WTC11 (cell line): ENCODE measurements around the gene IFNA5. TPM values are rescaled to one million over a fixed set of nuclear protein-coding genes. Genes with fewer than 3 reads are reported as not detected.

Experiments used
- ATAC-seq: fragments of 200-7000 bp; cut with Tn5 transposase; 2 replicates; pipeline ENCODE4 v1.10.0; 2021; ENCODE audit warnings: mild to moderate bottlenecking, moderate library complexity
- CTCF ChIA-PET: fragments of 300-600 bp; sonication (Branson Sonifier 250); formaldehyde crosslinking; loops from one replicate; lab custom pipeline; 2021; ENCODE audit warnings: antibody characterized with exemption; lab: Charles Lee
- POLR2A ChIA-PET: fragments of 350-600 bp; sonication (Branson Sonifier 250); formaldehyde crosslinking; loops from one replicate; lab custom pipeline; 2021; ENCODE audit warnings: antibody characterized with exemption; lab: Charles Lee
- DNase-seq: peaks from one replicate; pipeline ENCODE4 v3.0.0; 2021; ENCODE audit warnings: low spot score
- H3K27ac Mint-ChIP-seq: 2 replicates; pipeline ENCODE4 v1.8.0; 2021; ENCODE audit warnings: mixed read lengths
- H3K27me3 Mint-ChIP-seq: 2 replicates; pipeline ENCODE4 v1.8.0; 2021; ENCODE audit warnings: low read depth, mild to moderate bottlenecking, moderate library complexity, mixed read lengths
- H3K36me3 Mint-ChIP-seq: 2 replicates; pipeline ENCODE4 v1.8.0; 2021; ENCODE audit warnings: mixed read lengths
- H3K4me1 Mint-ChIP-seq: 2 replicates; pipeline ENCODE4 v1.8.0; 2022; ENCODE audit warnings: mixed read lengths
- H3K4me3 Mint-ChIP-seq: 2 replicates; pipeline ENCODE4 v1.8.0; 2021; ENCODE audit warnings: mild to moderate bottlenecking, moderate library complexity, mixed read lengths
- H3K9me3 Mint-ChIP-seq: 2 replicates; pipeline ENCODE4 v1.8.0; 2021; ENCODE audit warnings: mixed read lengths
- ATF1 ChIP-seq: sonication (generic); formaldehyde crosslinking; IDR thresholded peaks from 2 replicates; pipeline ENCODE4 v1.8.1; 2023; ENCODE audit warnings: mild to moderate bottlenecking, moderate library complexity, missing genetic modification reagents
- FOXP1 ChIP-seq: sonication (generic); formaldehyde crosslinking; IDR thresholded peaks from 2 replicates; pipeline ENCODE4 v1.8.0; 2022; ENCODE audit warnings: missing genetic modification reagents, mild to moderate bottlenecking, moderate library complexity, borderline replicate concordance
- JAZF1 ChIP-seq: fragments of 250-450 bp; sonication (Bioruptor Pico); IDR thresholded peaks from 2 replicates; pipeline ENCODE4 v1.9.0; 2021; ENCODE audit warnings: moderate library complexity, mild to moderate bottlenecking, inconsistent platforms
- MXD4 ChIP-seq: fragments of 250-450 bp; sonication (Bioruptor Pico); IDR thresholded peaks from 2 replicates; pipeline ENCODE4 v1.8.0; 2021; ENCODE audit warnings: mild to moderate bottlenecking, moderate library complexity, borderline replicate concordance
- NR1H2 ChIP-seq: sonication (generic); formaldehyde crosslinking; IDR thresholded peaks from 2 replicates; pipeline ENCODE4 v1.9.0; 2021; ENCODE audit warnings: mild to moderate bottlenecking, moderate library complexity, missing genetic modification reagents
- RELA ChIP-seq: sonication (generic); formaldehyde crosslinking; IDR thresholded peaks from 2 replicates; pipeline ENCODE4 v1.8.1; 2022; ENCODE audit warnings: missing genetic modification reagents, mild to moderate bottlenecking, borderline replicate concordance
- RORB ChIP-seq: fragments of 250-450 bp; sonication (Bioruptor Pico); IDR thresholded peaks from 2 replicates; pipeline ENCODE4 v1.9.0; 2021; ENCODE audit warnings: mild to moderate bottlenecking
- SOX15 ChIP-seq: fragments of 250-450 bp; sonication (Bioruptor Pico); IDR thresholded peaks from 2 replicates; pipeline ENCODE4 v1.9.0; 2021; ENCODE audit warnings: mild to moderate bottlenecking
- ZNF219 ChIP-seq: sonication (generic); formaldehyde crosslinking; IDR thresholded peaks from 2 replicates; pipeline ENCODE4 v1.8.0; 2023; ENCODE audit warnings: missing genetic modification reagents, mild to moderate bottlenecking, borderline replicate concordance
- total RNA-seq: library from RNA; stranded (reverse); gene quantifications from 3 replicates; pipeline ENCODE4 v1.2.3, GENCODE V29; 2021
- TF ChIP-seq, protein P1 (sequence below): sonication (generic); formaldehyde crosslinking; IDR thresholded peaks from 2 replicates; pipeline ENCODE4 v1.8.0; 2022; ENCODE audit warnings: mild to moderate bottlenecking, missing genetic modification reagents
- TF ChIP-seq, protein P2 (sequence below): sonication (generic); formaldehyde crosslinking; IDR thresholded peaks from 2 replicates; pipeline ENCODE4 v1.8.1; 2023; ENCODE audit warnings: mild to moderate bottlenecking, missing genetic modification reagents, borderline replicate concordance
- TF ChIP-seq, protein P3 (sequence below): sonication (generic); formaldehyde crosslinking; IDR thresholded peaks from 2 replicates; pipeline ENCODE4 v1.8.0; 2023; ENCODE audit warnings: missing genetic modification reagents
- TF ChIP-seq, protein P4 (sequence below): sonication (generic); formaldehyde crosslinking; IDR thresholded peaks from 2 replicates; pipeline ENCODE4 v1.8.0; 2022; ENCODE audit warnings: mild to moderate bottlenecking, missing genetic modification reagents
- TF ChIP-seq, protein P5 (sequence below): sonication (generic); formaldehyde crosslinking; IDR thresholded peaks from 2 replicates; pipeline ENCODE4 v1.8.0; 2023; ENCODE audit warnings: mild to moderate bottlenecking, missing genetic modification reagents
- TF ChIP-seq, protein P6 (sequence below): sonication (generic); formaldehyde crosslinking; IDR thresholded peaks from 2 replicates; pipeline ENCODE4 v1.8.1; 2023; ENCODE audit warnings: mild to moderate bottlenecking, missing genetic modification reagents
- TF ChIP-seq, protein P7 (sequence below): sonication (generic); formaldehyde crosslinking; IDR thresholded peaks from 2 replicates; pipeline ENCODE4 v1.8.1; 2022; ENCODE audit warnings: low read depth, mild to moderate bottlenecking, moderate library complexity, missing genetic modification reagents, borderline replicate concordance

The IFNA5 gene
- total RNA-seq, 1 experiment from 2014 or later: not detected

DNA sequence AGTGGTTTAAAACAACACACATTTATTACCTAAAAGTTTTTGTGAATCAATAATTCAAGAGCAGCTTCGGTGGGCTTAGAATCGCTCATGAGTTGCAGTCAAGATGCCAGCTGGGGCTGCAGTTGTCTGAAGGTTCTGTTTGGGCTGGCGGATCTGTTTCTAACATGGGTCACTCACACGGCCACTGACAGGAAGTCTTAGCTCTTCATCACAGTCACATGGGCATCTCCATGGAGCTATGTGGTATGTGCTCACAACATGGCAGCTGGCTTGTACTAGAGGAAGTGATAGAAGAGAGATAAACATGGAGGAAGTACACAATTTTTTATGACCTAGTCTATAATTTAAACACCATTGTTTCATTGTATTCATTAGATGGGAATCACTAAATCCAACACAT, 18.9 kb upstream of the IFNA5 start:
- no peaks in the 10 kb centered on the region for H3K4me1 Mint-ChIP-seq
- TF ChIP-seq FOXP1 (CRISPR knock-in tag): no peak
- TF ChIP-seq, protein P1, sequence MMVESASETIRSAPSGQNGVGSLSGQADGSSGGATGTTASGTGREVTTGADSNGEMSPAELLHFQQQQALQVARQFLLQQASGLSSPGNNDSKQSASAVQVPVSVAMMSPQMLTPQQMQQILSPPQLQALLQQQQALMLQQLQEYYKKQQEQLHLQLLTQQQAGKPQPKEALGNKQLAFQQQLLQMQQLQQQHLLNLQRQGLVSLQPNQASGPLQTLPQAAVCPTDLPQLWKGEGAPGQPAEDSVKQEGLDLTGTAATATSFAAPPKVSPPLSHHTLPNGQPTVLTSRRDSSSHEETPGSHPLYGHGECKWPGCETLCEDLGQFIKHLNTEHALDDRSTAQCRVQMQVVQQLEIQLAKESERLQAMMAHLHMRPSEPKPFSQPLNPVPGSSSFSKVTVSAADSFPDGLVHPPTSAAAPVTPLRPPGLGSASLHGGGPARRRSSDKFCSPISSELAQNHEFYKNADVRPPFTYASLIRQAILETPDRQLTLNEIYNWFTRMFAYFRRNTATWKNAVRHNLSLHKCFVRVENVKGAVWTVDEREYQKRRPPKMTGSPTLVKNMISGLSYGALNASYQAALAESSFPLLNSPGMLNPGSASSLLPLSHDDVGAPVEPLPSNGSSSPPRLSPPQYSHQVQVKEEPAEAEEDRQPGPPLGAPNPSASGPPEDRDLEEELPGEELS (CRISPR knock-in tag): no peak
- TF ChIP-seq, protein P2, sequence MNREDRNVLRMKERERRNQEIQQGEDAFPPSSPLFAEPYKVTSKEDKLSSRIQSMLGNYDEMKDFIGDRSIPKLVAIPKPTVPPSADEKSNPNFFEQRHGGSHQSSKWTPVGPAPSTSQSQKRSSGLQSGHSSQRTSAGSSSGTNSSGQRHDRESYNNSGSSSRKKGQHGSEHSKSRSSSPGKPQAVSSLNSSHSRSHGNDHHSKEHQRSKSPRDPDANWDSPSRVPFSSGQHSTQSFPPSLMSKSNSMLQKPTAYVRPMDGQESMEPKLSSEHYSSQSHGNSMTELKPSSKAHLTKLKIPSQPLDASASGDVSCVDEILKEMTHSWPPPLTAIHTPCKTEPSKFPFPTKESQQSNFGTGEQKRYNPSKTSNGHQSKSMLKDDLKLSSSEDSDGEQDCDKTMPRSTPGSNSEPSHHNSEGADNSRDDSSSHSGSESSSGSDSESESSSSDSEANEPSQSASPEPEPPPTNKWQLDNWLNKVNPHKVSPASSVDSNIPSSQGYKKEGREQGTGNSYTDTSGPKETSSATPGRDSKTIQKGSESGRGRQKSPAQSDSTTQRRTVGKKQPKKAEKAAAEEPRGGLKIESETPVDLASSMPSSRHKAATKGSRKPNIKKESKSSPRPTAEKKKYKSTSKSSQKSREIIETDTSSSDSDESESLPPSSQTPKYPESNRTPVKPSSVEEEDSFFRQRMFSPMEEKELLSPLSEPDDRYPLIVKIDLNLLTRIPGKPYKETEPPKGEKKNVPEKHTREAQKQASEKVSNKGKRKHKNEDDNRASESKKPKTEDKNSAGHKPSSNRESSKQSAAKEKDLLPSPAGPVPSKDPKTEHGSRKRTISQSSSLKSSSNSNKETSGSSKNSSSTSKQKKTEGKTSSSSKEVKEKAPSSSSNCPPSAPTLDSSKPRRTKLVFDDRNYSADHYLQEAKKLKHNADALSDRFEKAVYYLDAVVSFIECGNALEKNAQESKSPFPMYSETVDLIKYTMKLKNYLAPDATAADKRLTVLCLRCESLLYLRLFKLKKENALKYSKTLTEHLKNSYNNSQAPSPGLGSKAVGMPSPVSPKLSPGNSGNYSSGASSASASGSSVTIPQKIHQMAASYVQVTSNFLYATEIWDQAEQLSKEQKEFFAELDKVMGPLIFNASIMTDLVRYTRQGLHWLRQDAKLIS (CRISPR knock-in tag): no peak
- no peak for TF ChIP-seq SOX15
- TF ChIP-seq, protein P3, sequence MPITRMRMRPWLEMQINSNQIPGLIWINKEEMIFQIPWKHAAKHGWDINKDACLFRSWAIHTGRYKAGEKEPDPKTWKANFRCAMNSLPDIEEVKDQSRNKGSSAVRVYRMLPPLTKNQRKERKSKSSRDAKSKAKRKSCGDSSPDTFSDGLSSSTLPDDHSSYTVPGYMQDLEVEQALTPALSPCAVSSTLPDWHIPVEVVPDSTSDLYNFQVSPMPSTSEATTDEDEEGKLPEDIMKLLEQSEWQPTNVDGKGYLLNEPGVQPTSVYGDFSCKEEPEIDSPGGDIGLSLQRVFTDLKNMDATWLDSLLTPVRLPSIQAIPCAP (CRISPR knock-in tag): no peak
- TF ChIP-seq ZNF219 (CRISPR knock-in tag): no peak
- TF ChIP-seq, protein P4, sequence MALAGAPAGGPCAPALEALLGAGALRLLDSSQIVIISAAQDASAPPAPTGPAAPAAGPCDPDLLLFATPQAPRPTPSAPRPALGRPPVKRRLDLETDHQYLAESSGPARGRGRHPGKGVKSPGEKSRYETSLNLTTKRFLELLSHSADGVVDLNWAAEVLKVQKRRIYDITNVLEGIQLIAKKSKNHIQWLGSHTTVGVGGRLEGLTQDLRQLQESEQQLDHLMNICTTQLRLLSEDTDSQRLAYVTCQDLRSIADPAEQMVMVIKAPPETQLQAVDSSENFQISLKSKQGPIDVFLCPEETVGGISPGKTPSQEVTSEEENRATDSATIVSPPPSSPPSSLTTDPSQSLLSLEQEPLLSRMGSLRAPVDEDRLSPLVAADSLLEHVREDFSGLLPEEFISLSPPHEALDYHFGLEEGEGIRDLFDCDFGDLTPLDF (CRISPR knock-in tag): no peak
- TF ChIP-seq, protein P5, sequence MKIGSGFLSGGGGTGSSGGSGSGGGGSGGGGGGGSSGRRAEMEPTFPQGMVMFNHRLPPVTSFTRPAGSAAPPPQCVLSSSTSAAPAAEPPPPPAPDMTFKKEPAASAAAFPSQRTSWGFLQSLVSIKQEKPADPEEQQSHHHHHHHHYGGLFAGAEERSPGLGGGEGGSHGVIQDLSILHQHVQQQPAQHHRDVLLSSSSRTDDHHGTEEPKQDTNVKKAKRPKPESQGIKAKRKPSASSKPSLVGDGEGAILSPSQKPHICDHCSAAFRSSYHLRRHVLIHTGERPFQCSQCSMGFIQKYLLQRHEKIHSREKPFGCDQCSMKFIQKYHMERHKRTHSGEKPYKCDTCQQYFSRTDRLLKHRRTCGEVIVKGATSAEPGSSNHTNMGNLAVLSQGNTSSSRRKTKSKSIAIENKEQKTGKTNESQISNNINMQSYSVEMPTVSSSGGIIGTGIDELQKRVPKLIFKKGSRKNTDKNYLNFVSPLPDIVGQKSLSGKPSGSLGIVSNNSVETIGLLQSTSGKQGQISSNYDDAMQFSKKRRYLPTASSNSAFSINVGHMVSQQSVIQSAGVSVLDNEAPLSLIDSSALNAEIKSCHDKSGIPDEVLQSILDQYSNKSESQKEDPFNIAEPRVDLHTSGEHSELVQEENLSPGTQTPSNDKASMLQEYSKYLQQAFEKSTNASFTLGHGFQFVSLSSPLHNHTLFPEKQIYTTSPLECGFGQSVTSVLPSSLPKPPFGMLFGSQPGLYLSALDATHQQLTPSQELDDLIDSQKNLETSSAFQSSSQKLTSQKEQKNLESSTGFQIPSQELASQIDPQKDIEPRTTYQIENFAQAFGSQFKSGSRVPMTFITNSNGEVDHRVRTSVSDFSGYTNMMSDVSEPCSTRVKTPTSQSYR: no peak
- TF ChIP-seq JAZF1 (CRISPR knock-in tag): no peak
- TF ChIP-seq, protein P6, sequence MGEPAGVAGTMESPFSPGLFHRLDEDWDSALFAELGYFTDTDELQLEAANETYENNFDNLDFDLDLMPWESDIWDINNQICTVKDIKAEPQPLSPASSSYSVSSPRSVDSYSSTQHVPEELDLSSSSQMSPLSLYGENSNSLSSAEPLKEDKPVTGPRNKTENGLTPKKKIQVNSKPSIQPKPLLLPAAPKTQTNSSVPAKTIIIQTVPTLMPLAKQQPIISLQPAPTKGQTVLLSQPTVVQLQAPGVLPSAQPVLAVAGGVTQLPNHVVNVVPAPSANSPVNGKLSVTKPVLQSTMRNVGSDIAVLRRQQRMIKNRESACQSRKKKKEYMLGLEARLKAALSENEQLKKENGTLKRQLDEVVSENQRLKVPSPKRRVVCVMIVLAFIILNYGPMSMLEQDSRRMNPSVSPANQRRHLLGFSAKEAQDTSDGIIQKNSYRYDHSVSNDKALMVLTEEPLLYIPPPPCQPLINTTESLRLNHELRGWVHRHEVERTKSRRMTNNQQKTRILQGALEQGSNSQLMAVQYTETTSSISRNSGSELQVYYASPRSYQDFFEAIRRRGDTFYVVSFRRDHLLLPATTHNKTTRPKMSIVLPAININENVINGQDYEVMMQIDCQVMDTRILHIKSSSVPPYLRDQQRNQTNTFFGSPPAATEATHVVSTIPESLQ (CRISPR knock-in tag): no peak
- H3K36me3 Mint-ChIP-seq: no peaks in the 10 kb centered on the region
- no peak overlapping the region for H3K4me3 Mint-ChIP-seq
- DNase-seq: no peak
- H3K27ac Mint-ChIP-seq: no peak overlapping the region
- ATAC-seq: no peak
- CTCF ChIA-PET: interaction anchor here (1.0 to 1.6 kb wide), 2 partner anchors 68 to 131 kb away, joined by 4 to 5 read pairs; no protein-coding TSS in a partner anchor
- POLR2A ChIA-PET: no interaction called here
- no peaks in the 10 kb centered on the region for H3K9me3 Mint-ChIP-seq
- H3K27me3 Mint-ChIP-seq: no peaks in the 10 kb centered on the region

DNA sequence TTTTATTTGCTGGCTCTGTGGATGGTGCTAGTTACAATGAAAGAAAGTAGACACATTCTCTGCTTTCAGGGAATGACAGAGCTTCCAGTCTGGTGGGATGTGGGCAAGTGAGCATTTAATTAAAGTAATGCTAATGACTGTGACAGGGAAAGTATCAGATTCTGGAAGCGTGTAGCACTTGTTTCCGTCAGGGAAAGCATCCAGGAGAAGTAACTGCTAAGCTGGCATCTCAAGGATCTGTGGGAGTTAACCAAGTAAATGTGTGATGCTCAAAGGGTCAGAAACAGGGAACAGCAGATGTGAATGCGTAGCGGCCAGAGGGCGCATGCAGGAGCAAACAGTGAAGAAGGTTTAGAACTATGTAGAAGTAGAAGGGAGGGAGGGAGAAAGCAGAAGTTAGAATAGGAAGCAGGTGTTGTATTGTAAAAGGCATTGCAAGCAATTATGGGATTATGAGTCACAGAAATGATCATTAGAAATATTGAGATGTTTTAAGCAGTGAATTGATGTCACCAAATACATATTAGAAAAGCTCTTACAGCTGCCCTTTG, 17.9 kb upstream of the IFNA5 start:
- ATAC-seq: no peak
- ChIA-PET POLR2A (no interaction called here), CTCF (interaction anchor here (1.0 to 2.2 kb wide), 3 partner anchors 69 to 132 kb away, joined by 4 to 6 read pairs (median 5); no protein-coding TSS in a partner anchor)
- no peaks in the 10 kb centered on the region for H3K9me3 Mint-ChIP-seq
- no peaks in the 10 kb centered on the region for H3K27me3 Mint-ChIP-seq
- H3K4me1 Mint-ChIP-seq: peaks cover 4% of the 10 kb centered on the region
- H3K4me3 Mint-ChIP-seq: no peak overlapping the region
- H3K36me3 Mint-ChIP-seq: no peaks in the 10 kb centered on the region
- no peak overlapping the region for H3K27ac Mint-ChIP-seq
- no peak for DNase-seq
- TF ChIP-seq, protein P7, sequence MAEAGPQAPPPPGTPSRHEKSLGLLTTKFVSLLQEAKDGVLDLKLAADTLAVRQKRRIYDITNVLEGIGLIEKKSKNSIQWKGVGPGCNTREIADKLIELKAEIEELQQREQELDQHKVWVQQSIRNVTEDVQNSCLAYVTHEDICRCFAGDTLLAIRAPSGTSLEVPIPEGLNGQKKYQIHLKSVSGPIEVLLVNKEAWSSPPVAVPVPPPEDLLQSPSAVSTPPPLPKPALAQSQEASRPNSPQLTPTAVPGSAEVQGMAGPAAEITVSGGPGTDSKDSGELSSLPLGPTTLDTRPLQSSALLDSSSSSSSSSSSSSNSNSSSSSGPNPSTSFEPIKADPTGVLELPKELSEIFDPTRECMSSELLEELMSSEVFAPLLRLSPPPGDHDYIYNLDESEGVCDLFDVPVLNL: no peak
- TF ChIP-seq, protein P3 (CRISPR knock-in tag): no peak
- TF ChIP-seq MXD4 (CRISPR knock-in tag) (no peak), SOX15 (no peak), RORB (CRISPR knock-in tag) (no peak), NR1H2 (no peak), ATF1 (CRISPR knock-in tag) (no peak), RELA (CRISPR knock-in tag) (no peak)
- TF ChIP-seq, protein P1 (CRISPR knock-in tag): no peak
